HCT116 (cell line): ENCODE data around the gene GPT2. TPM values are rescaled to one million over a fixed set of nuclear protein-coding genes. Genes with fewer than 3 reads are reported as not detected.

Source experiments
- ATAC-seq: fragments of 200-7000 bp; cut with Tn5 transposase; 2 replicates; pipeline ENCODE4 v1.9.1; 2020; ENCODE audit warnings: mild to moderate bottlenecking, moderate library complexity
- BruUV-seq: library from RNA; stranded (reverse); fragments of 400-500 nt; replicated peaks from 2 replicates; lab custom pipeline; 2021; lab: Mats Ljungman, UMichigan
- CTCF ChIA-PET: fragments of 300-600 bp; sonication (Branson Sonifier 250); formaldehyde crosslinking; loops from one replicate; lab custom pipeline; 2021; ENCODE audit warnings: antibody characterized with exemption; lab: Charles Lee
- POLR2A ChIA-PET: fragments of 300-600, 350-600 bp; sonication (Branson Sonifier 250); formaldehyde crosslinking; loops from one replicate; lab custom pipeline; 2021; ENCODE audit warnings: antibody characterized with exemption; lab: Charles Lee
- RAD21 ChIA-PET, 2 experiments: fragments of 300-600 bp; sonication (Branson Sonifier 250); formaldehyde crosslinking; loops; one replicate each; lab custom pipeline; 2023; ENCODE audit warnings: low total read pairs in 2 of 2; ENCODE audit not compliant: uncharacterized antibody in 2 of 2, unreplicated experiment in 2 of 2, low non-redundant PET in 1 of 2; lab: Charles Lee
- DNase-seq: peaks from one replicate; pipeline ENCODE4 v3.0.0-alpha.2; 2010; ENCODE audit warnings: low read depth, low spot score
- H2AFZ ChIP-seq: fragments of 200-600 bp; shearing (Covaris generic), sonication (generic); 2 replicates; pipeline ENCODE4 v1.6.1; 2017; ENCODE audit warnings: low read depth, mixed run types, mixed read lengths, antibody characterized with exemption, low read length; ENCODE audit not compliant: poor library complexity, severe bottlenecking
- H3K27ac ChIP-seq: 2 replicates; pipeline ENCODE4 v1.5.1; 2012; ENCODE audit warnings: low read depth, low read length
- H3K27me3 ChIP-seq: fragments of 200-600 bp; sonication (generic); 2 replicates; pipeline ENCODE4 v1.6.1; 2016; ENCODE audit warnings: mixed run types, low read length, mixed read lengths; ENCODE audit not compliant: insufficient read depth
- H3K36me3 ChIP-seq, 2 experiments: fragments of 200-500 bp in 1 of 2; fragments of 200-600 bp in 1 of 2; sonication (Bioruptor generic) in 1 of 2; sonication (generic) in 1 of 2; 2 replicates each; pipeline versions ENCODE4 v1.5.1 to v1.6.1; 2014 to 2016; ENCODE audit warnings: low read length in 2 of 2, inconsistent platforms in 1 of 2, mixed read lengths in 1 of 2, mixed run types in 1 of 2; ENCODE audit not compliant: insufficient read depth in 2 of 2, control insufficient read depth in 1 of 2
- H3K4me1 ChIP-seq, 2 experiments: fragments of 200-600 bp in 1 of 2; sonication (generic) in 1 of 2; 2 replicates each; pipeline versions ENCODE4 v1.5.1 to v1.6.1; 2012 to 2017; ENCODE audit warnings: low read length in 2 of 2, inconsistent platforms in 1 of 2, mild to moderate bottlenecking in 1 of 2, mixed read lengths in 1 of 2, mixed run types in 1 of 2, moderate library complexity in 1 of 2; ENCODE audit not compliant: insufficient read depth in 2 of 2, control insufficient read depth in 1 of 2
- H3K4me2 ChIP-seq: fragments of 200-600 bp; sonication (generic); 2 replicates; pipeline ENCODE4 v1.6.1; 2017; ENCODE audit warnings: mixed run types, low read length, mixed read lengths
- H3K4me3 ChIP-seq, 2 experiments: fragments of 200-600 bp in 1 of 2; sonication (generic) in 1 of 2; replicated peaks in 1 of 2; 2 replicates each; pipeline ENCODE4 v1.5.1; 2011 to 2016; ENCODE audit warnings: low read length in 2 of 2, control low read depth in 1 of 2, low read depth in 1 of 2, mild to moderate bottlenecking in 1 of 2, mixed read lengths in 1 of 2, mixed run types in 1 of 2
- H3K79me2 ChIP-seq: fragments of 200-600 bp; sonication (generic); 2 replicates; pipeline ENCODE4 v1.6.1; 2017; ENCODE audit warnings: mild to moderate bottlenecking, mixed run types, low read length, moderate library complexity, mixed read lengths; ENCODE audit not compliant: insufficient read depth
- H3K9ac ChIP-seq: fragments of 200-600 bp; sonication (generic); 2 replicates; pipeline ENCODE4 v1.6.1; 2016; ENCODE audit warnings: low read length, mixed read lengths
- H3K9me2 ChIP-seq: fragments of 200-600 bp; sonication (generic), shearing (Covaris generic); 2 replicates; pipeline ENCODE4 v1.6.1; 2017; ENCODE audit warnings: mixed run types, mild to moderate bottlenecking, moderate library complexity; ENCODE audit not compliant: insufficient read depth
- H3K9me3 ChIP-seq, 2 experiments: fragments of 200-500 bp in 1 of 2; fragments of 200-600 bp in 1 of 2; sonication (Bioruptor generic) in 1 of 2; sonication (generic) in 1 of 2; 2 replicates each; pipeline ENCODE4 v1.6.1; 2014 to 2017; ENCODE audit warnings: low read length in 2 of 2, mixed read lengths in 2 of 2, inconsistent platforms in 1 of 2, low read depth in 1 of 2, mild to moderate bottlenecking in 1 of 2, mixed run types in 1 of 2, moderate library complexity in 1 of 2; ENCODE audit not compliant: control insufficient read depth in 1 of 2, insufficient read depth in 1 of 2
- H4K20me1 ChIP-seq: fragments of 200-600 bp; sonication (generic), shearing (Covaris generic); 2 replicates; pipeline ENCODE4 v1.6.1; 2017; ENCODE audit warnings: mixed run types, mild to moderate bottlenecking, moderate library complexity; ENCODE audit not compliant: insufficient read depth
- CBX3 ChIP-seq: IDR thresholded peaks from 2 replicates; pipeline ENCODE4 v1.6.1; 2012; ENCODE audit warnings: low read depth
- CEBPB ChIP-seq: IDR thresholded peaks from 2 replicates; pipeline ENCODE4 v1.6.1; 2012; ENCODE audit warnings: low read depth
- EGR1 ChIP-seq: IDR thresholded peaks from 2 replicates; pipeline ENCODE4 v1.6.1; 2012; ENCODE audit warnings: low read depth
- ELF1 ChIP-seq: IDR thresholded peaks from 2 replicates; pipeline ENCODE4 v1.6.1; 2012; ENCODE audit warnings: low read depth, borderline replicate concordance
- EZH2phosphoT487 ChIP-seq: fragments of 200-600 bp; IDR thresholded peaks from 2 replicates; pipeline ENCODE4 v1.6.1; 2018; ENCODE audit warnings: antibody characterized with exemption, borderline replicate concordance
- FOSL1 ChIP-seq: IDR thresholded peaks from 2 replicates; pipeline ENCODE4 v1.6.1; 2012; ENCODE audit warnings: low read depth
- JUND ChIP-seq: IDR thresholded peaks from 2 replicates; pipeline ENCODE4 v1.6.1; 2012
- RAD21 ChIP-seq: IDR thresholded peaks from 2 replicates; pipeline ENCODE4 v1.6.1; 2012; ENCODE audit warnings: low read depth, mild to moderate bottlenecking
- SIN3A ChIP-seq: IDR thresholded peaks from 2 replicates; pipeline ENCODE4 v1.6.1; 2012; ENCODE audit warnings: low read depth
- SP1 ChIP-seq: IDR thresholded peaks from 2 replicates; pipeline ENCODE4 v1.6.1; 2012; ENCODE audit warnings: low read depth
- SRF ChIP-seq: IDR thresholded peaks from 2 replicates; pipeline ENCODE4 v1.6.1; 2012; ENCODE audit warnings: low read depth
- TCF7L2 ChIP-seq: IDR thresholded peaks from 2 replicates; pipeline ENCODE4 v1.7.0; 2011; ENCODE audit warnings: borderline replicate concordance, inconsistent platforms; ENCODE audit not compliant: insufficient read depth, insufficient read length; ENCODE audit errors: extremely low read depth
- YY1 ChIP-seq: IDR thresholded peaks from 2 replicates; pipeline ENCODE4 v1.6.1; 2011; ENCODE audit warnings: low read length, low read depth, moderate library complexity, mild to moderate bottlenecking; ENCODE audit not compliant: insufficient replicate concordance; ENCODE audit errors: extremely low read depth
- ZFX ChIP-seq: fragments of 450-650 bp; IDR thresholded peaks from 2 replicates; pipeline ENCODE4 v1.6.1; 2017
- ZNF274 ChIP-seq: fragments of 200-500 bp; sonication (Bioruptor generic); IDR thresholded peaks from 2 replicates; pipeline ENCODE4 v1.6.1; 2014; ENCODE audit warnings: mild to moderate bottlenecking, low read depth, low read length, inconsistent platforms
- intact Hi-C: fragments of 100-400 bp; cut with micrococcal nuclease; formaldehyde crosslinking; loops from 2 replicates; pipeline ENCODE4 v1.10.0; 2022
- total RNA-seq: library from RNA; stranded (reverse); gene quantifications from one replicate; pipeline ENCODE4 v1.2.1, GENCODE V29; 2021; ENCODE audit not compliant: unreplicated experiment
- TF ChIP-seq, protein P1 (sequence below): IDR thresholded peaks from 2 replicates; pipeline ENCODE4 v1.6.1; 2012
- TF ChIP-seq, protein P2 (sequence below): IDR thresholded peaks from 2 replicates; pipeline ENCODE4 v1.6.1; 2011; ENCODE audit warnings: mild to moderate bottlenecking, low read length, moderate library complexity; ENCODE audit not compliant: insufficient replicate concordance; ENCODE audit errors: extremely low read depth
- TF ChIP-seq, protein P3 (sequence below), 3 experiments: fragments of 200-600 bp in 1 of 3; sonication (generic) in 1 of 3; IDR thresholded peaks in 2 of 3; conservative IDR thresholded peaks in 1 of 3; 2 replicates each; pipeline ENCODE4 v1.5.1; 2012 to 2017; ENCODE audit warnings: low read depth in 2 of 3, low read length in 2 of 3, antibody characterized with exemption in 1 of 3, borderline replicate concordance in 1 of 3, control low read depth in 1 of 3, mild to moderate bottlenecking in 1 of 3, mixed read lengths in 1 of 3, mixed run types in 1 of 3, moderate library complexity in 1 of 3; ENCODE audit not compliant: insufficient read depth in 1 of 3
- TF ChIP-seq, protein P4 (sequence below): IDR thresholded peaks from 2 replicates; pipeline ENCODE4 v1.6.1; 2012; ENCODE audit warnings: low read depth

GPT2 gene
- total RNA-seq, 1 experiment from 2014 or later = 50.6 TPM

DNA sequence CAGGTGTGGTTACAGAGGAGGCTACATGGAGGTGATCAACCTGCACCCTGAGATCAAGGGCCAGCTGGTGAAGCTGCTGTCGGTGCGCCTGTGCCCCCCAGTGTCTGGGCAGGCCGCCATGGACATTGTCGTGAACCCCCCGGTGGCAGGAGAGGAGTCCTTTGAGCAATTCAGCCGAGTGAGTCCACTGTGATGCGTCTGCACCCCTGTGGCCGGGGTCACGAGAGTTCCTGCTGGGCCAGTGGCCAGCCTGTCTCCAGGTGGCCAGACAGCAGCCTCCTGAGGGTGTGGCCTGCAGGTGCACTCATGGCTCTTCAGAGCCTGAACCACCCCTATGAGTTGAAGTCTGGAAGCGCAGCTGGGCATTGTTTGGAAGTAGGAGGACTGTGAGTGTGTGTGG lies 38.1 kb downstream of the GPT2 start:
- intact Hi-C loops = no loop called here
- ChIA-PET RAD21 (no interaction called here), CTCF (no interaction called here), POLR2A (no interaction called here)
- no TSS peak for BruUV-seq
- no peak overlapping the region for H3K4me2 ChIP-seq
- no peak overlapping the region for H3K9ac ChIP-seq
- no peaks in the 10 kb centered on the region for H3K27me3 ChIP-seq
- no peaks in the 10 kb centered on the region for H3K79me2 ChIP-seq
- no peaks in the 10 kb centered on the region for H3K9me3 ChIP-seq
- DNase-seq (no peak), ATAC-seq (no peak)
- H3K4me3 ChIP-seq = no peak overlapping the region
- TF ChIP-seq CEBPB = no peak
- TF ChIP-seq, protein P1, sequence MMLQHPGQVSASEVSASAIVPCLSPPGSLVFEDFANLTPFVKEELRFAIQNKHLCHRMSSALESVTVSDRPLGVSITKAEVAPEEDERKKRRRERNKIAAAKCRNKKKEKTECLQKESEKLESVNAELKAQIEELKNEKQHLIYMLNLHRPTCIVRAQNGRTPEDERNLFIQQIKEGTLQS = no peak
- no peak for TF ChIP-seq FOSL1
- TF ChIP-seq ZFX = no peak
- TF ChIP-seq, protein P2, sequence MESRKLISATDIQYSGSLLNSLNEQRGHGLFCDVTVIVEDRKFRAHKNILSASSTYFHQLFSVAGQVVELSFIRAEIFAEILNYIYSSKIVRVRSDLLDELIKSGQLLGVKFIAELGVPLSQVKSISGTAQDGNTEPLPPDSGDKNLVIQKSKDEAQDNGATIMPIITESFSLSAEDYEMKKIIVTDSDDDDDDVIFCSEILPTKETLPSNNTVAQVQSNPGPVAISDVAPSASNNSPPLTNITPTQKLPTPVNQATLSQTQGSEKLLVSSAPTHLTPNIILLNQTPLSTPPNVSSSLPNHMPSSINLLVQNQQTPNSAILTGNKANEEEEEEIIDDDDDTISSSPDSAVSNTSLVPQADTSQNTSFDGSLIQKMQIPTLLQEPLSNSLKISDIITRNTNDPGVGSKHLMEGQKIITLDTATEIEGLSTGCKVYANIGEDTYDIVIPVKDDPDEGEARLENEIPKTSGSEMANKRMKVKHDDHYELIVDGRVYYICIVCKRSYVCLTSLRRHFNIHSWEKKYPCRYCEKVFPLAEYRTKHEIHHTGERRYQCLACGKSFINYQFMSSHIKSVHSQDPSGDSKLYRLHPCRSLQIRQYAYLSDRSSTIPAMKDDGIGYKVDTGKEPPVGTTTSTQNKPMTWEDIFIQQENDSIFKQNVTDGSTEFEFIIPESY = no peak
- TF ChIP-seq YY1 = no peak
- no peak for TF ChIP-seq RAD21
- TF ChIP-seq, protein P3, sequence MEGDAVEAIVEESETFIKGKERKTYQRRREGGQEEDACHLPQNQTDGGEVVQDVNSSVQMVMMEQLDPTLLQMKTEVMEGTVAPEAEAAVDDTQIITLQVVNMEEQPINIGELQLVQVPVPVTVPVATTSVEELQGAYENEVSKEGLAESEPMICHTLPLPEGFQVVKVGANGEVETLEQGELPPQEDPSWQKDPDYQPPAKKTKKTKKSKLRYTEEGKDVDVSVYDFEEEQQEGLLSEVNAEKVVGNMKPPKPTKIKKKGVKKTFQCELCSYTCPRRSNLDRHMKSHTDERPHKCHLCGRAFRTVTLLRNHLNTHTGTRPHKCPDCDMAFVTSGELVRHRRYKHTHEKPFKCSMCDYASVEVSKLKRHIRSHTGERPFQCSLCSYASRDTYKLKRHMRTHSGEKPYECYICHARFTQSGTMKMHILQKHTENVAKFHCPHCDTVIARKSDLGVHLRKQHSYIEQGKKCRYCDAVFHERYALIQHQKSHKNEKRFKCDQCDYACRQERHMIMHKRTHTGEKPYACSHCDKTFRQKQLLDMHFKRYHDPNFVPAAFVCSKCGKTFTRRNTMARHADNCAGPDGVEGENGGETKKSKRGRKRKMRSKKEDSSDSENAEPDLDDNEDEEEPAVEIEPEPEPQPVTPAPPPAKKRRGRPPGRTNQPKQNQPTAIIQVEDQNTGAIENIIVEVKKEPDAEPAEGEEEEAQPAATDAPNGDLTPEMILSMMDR (IDR thresholded peaks at IDR 0.05 in 2 of 3, conservative IDR thresholded peaks at IDR 0.05 in 1 of 3; ENCODE audit: borderline replicate concordance in 1 of 3, insufficient read depth in 1 of 3, low read depth in 2 of 3, low read length in 2 of 3) = no peak
- TF ChIP-seq ZNF274 = no peak
- TF ChIP-seq TCF7L2 = no peak
- TF ChIP-seq SP1 = no peak
- TF ChIP-seq EZH2phosphoT487 = no peak
- no peak for TF ChIP-seq SIN3A
- no peak for TF ChIP-seq ELF1
- TF ChIP-seq CBX3 = no peak
- TF ChIP-seq, protein P4, sequence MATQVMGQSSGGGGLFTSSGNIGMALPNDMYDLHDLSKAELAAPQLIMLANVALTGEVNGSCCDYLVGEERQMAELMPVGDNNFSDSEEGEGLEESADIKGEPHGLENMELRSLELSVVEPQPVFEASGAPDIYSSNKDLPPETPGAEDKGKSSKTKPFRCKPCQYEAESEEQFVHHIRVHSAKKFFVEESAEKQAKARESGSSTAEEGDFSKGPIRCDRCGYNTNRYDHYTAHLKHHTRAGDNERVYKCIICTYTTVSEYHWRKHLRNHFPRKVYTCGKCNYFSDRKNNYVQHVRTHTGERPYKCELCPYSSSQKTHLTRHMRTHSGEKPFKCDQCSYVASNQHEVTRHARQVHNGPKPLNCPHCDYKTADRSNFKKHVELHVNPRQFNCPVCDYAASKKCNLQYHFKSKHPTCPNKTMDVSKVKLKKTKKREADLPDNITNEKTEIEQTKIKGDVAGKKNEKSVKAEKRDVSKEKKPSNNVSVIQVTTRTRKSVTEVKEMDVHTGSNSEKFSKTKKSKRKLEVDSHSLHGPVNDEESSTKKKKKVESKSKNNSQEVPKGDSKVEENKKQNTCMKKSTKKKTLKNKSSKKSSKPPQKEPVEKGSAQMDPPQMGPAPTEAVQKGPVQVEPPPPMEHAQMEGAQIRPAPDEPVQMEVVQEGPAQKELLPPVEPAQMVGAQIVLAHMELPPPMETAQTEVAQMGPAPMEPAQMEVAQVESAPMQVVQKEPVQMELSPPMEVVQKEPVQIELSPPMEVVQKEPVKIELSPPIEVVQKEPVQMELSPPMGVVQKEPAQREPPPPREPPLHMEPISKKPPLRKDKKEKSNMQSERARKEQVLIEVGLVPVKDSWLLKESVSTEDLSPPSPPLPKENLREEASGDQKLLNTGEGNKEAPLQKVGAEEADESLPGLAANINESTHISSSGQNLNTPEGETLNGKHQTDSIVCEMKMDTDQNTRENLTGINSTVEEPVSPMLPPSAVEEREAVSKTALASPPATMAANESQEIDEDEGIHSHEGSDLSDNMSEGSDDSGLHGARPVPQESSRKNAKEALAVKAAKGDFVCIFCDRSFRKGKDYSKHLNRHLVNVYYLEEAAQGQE = no peak
- no peak for TF ChIP-seq SRF
- TF ChIP-seq EGR1 = no peak
- no peak for TF ChIP-seq JUND
- H4K20me1 ChIP-seq = no peaks in the 10 kb centered on the region
- H3K9me2 ChIP-seq = no peaks in the 10 kb centered on the region
- H3K27ac ChIP-seq = no peak overlapping the region
- H3K36me3 ChIP-seq = peaks cover 8% of the 10 kb centered on the region in 2 experiments; a peak in 3 of 4 replicates
- H2AFZ ChIP-seq = no peak overlapping the region
- H3K4me1 ChIP-seq = peaks cover 19 to 31% of the 10 kb centered on the region in 2 experiments
